GM10847 (cell line): ENCODE results near the gene TDG.
A peak's percentile ranks its signal among the peaks of the same experiment; 100 is the strongest.

Source experiments
- POLR2A ChIP-seq: IDR thresholded peaks from 2 replicates; pipeline ENCODE4 v1.6.1; 2011; ENCODE audit not compliant: insufficient read length; ENCODE audit errors: extremely low read depth

The TDG gene

GRCh38 chr12:103965590-103966504 is at the start of gene TDG:
Gene TDG, plus strand, starts transcription at chr12:103965872. Its CDS starts 166 bp downstream, at chr12:103966038.
- TF ChIP-seq POLR2A, result peak; percentile 74

GRCh38 chr12:103917873-103918272 is 47.8 kb upstream of the TDG start:
- TF ChIP-seq POLR2A, result no peak

- peak; percentile 32 for TF ChIP-seq POLR2A
Measured at GRCh38 chr12:103924761-103925641, 40.7 kb upstream of the TDG start.

GRCh38 chr12:103928682-103929045 is 37.0 kb upstream of the TDG start:
- TF ChIP-seq POLR2A, result no peak

- TF ChIP-seq POLR2A, result peak; percentile 8
Measured at GRCh38 chr12:103929046-103929783, 36.5 kb upstream of the TDG start.

GRCh38 chr12:103929784-103930033 is 36.0 kb upstream of the TDG start:
- TF ChIP-seq POLR2A, result no peak

GRCh38 chr12:103930034-103930786 is 35.5 kb upstream of the TDG start, which contains the start of gene HSP90B1:
Gene HSP90B1, plus strand, starts transcription at chr12:103930410. Its CDS starts 106 bp downstream, at chr12:103930516.
- TF ChIP-seq POLR2A, result peak; percentile 97

- TF ChIP-seq POLR2A, result peak; percentile 12
Measured at GRCh38 chr12:103930787-103931735, 34.6 kb upstream of the TDG start.

- TF ChIP-seq POLR2A, result no peak
Measured at GRCh38 chr12:103933237-103933636, 32.4 kb upstream of the TDG start.

- no peak for TF ChIP-seq POLR2A
Measured at GRCh38 chr12:103936679-103937078, 29.0 kb upstream of the TDG start.

GRCh38 chr12:103944964-103945363 is 20.7 kb upstream of the TDG start:
- no peak for TF ChIP-seq POLR2A

- no peak for TF ChIP-seq POLR2A
Measured at GRCh38 chr12:103947871-103948555, 17.7 kb upstream of the TDG start.
